Testis (tissue), 3 donors: ENCODE measurements around the gene MRPS7. TPM values are rescaled to one million over a fixed set of nuclear protein-coding genes. Genes with fewer than 3 reads are reported as not detected.
"Not testable (repeated sequence)": the region's sequence is repeated elsewhere in the genome, so short reads cannot be mapped to it uniquely, and the experiment has no call there.

ENCODE experiments used
- DNase-seq: peaks from one replicate; pipeline ENCODE4 v3.0.0-alpha.2; 2019
- H3K27ac ChIP-seq, 2 donors: fragments of 200-600 bp; sonication (generic); one replicate each; pipeline ENCODE4 v1.5.1; 2019
- H3K27me3 ChIP-seq: fragments of 200-600 bp; sonication (generic); one replicate; pipeline ENCODE4 v1.5.1; 2019
- H3K36me3 ChIP-seq: fragments of 200-600 bp; sonication (generic); one replicate; pipeline ENCODE4 v1.5.1; 2017; ENCODE audit warnings: low read depth; ENCODE audit errors: missing control alignments
- H3K4me1 ChIP-seq: fragments of 200-600 bp; sonication (generic); one replicate; pipeline ENCODE4 v1.5.1; 2019
- H3K4me3 ChIP-seq, 2 donors: fragments of 200-600 bp; sonication (generic); one replicate each; pipeline ENCODE4 v1.5.1; 2017 to 2019
- H3K9me3 ChIP-seq: fragments of 200-600 bp; sonication (generic); one replicate; pipeline ENCODE4 v1.5.1; 2017
- POLR2A ChIP-seq: fragments of 450-650 bp; IDR thresholded peaks from one replicate; pipeline ENCODE4 v1.6.1; 2017; ENCODE audit warnings: antibody characterized with exemption, mild to moderate bottlenecking, moderate library complexity
- WGBS, 2 donors: methylation state at CpG; one replicate each; pipeline ENCODE4 v1.1.5; 2018; 5-methylcytosine and 5-hydroxymethylcytosine counted together
- intact Hi-C: fragments of 100-400 bp; cut with DNase I; formaldehyde crosslinking; loops from one replicate; pipeline ENCODE4 v1.15.1; 2023; ENCODE audit warnings: low total_unique reads
- polyA plus RNA-seq: library from polyadenylated mRNA; stranded (reverse); fragments of 350-450 nt; fragmentation: Illumina TruSeq; extraction: RNeasy Lipid Tissue Mini Kit (QIAGEN cat#74804); gene quantifications from one replicate; pipeline ENCODE4 v1.2.3, GENCODE V29; 2014; ENCODE audit warnings: low read depth, low replicate concordance; ENCODE audit not compliant: insufficient read depth
- total RNA-seq, 2 donors: library from RNA; depleted of rRNA; stranded (reverse); fragments of >200 nt; gene quantifications; one replicate each; pipeline ENCODE4 v1.2.3, GENCODE V29; 2016
- TF ChIP-seq, protein P1 (sequence below), 3 experiments: fragments of 450-650 bp in 2 of 3; fragments of 200-600 bp in 1 of 3; sonication (generic) in 1 of 3; IDR thresholded peaks; one replicate each; pipeline ENCODE4 v1.5.1; 2016 to 2019; ENCODE audit warnings: antibody characterized with exemption in 3 of 3, mild to moderate bottlenecking in 2 of 3, moderate library complexity in 1 of 3

The MRPS7 gene
- total and polyA plus RNA-seq, 3 donors from 2014 or later: 53.3 to 83.5 (median 72.9) TPM

DNA sequence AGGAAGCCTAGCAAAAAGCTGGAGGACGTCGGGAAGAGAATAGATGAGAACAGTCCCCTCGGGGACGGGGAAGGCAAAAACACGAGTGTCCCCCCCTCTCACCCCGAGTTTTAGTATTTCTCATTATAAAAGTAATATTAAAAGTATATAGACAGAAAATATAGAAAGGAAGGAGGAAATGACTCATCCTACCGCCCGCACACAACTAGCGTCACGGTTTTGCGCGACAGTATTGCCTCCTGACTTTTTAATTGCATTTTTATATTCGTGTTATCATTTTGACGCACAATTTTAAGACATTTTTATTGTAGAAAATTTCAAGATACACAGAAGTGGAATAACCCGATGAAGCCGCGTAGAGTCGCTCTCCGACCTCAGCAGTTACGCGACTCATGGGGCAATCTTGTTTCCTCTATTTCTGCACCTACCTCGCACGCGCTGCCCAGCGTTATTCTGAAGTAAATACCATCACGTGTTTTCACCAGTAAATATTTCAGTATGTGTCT lies 28.2 kb downstream of the MRPS7 start:
- peak overlapping the region; percentile 79 to 80 for H3K4me3 ChIP-seq
- 2 to 6% methylated on average over 26 of the region's 26 CpGs for WGBS, 2 donors

GRCh38 chr17:75292810-75293448 lies 31.2 kb downstream of the MRPS7 start:
- WGBS, 2 donors: 75 to 87% methylated on average over 16 of the region's 16 CpGs

More for the DNA sequence above, 28.2 kb downstream of the MRPS7 start:
- Histone ChIP-seq H3K27ac (peak overlapping the region; percentile 89 to 96), H3K4me1 (no peaks in the 10 kb centered on the region), H3K9me3 (no peaks in the 10 kb centered on the region), H3K27me3 (no peaks in the 10 kb centered on the region), H3K36me3 (no peaks in the 10 kb centered on the region)
- TF ChIP-seq, protein P1, sequence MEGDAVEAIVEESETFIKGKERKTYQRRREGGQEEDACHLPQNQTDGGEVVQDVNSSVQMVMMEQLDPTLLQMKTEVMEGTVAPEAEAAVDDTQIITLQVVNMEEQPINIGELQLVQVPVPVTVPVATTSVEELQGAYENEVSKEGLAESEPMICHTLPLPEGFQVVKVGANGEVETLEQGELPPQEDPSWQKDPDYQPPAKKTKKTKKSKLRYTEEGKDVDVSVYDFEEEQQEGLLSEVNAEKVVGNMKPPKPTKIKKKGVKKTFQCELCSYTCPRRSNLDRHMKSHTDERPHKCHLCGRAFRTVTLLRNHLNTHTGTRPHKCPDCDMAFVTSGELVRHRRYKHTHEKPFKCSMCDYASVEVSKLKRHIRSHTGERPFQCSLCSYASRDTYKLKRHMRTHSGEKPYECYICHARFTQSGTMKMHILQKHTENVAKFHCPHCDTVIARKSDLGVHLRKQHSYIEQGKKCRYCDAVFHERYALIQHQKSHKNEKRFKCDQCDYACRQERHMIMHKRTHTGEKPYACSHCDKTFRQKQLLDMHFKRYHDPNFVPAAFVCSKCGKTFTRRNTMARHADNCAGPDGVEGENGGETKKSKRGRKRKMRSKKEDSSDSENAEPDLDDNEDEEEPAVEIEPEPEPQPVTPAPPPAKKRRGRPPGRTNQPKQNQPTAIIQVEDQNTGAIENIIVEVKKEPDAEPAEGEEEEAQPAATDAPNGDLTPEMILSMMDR (IDR thresholded peaks at IDR 0.05): no peak
- TF ChIP-seq POLR2A: no peak
- peak; percentile 75 for DNase-seq
- intact Hi-C loops: no loop called here

GRCh38 chr17:75295201-75296158 lies 33.8 kb downstream of the MRPS7 start:
- TF ChIP-seq, protein P1 (IDR thresholded peaks at IDR 0.05): no peak
- TF ChIP-seq POLR2A: no peak
- no peak for DNase-seq
- 64 to 73% methylated on average over 8 of the region's 8 CpGs for WGBS, 2 donors
- H3K27ac ChIP-seq: peak overlapping the region in 1 of 2 donors; percentile 60
- H3K4me1 ChIP-seq: peaks cover 8% of the 10 kb centered on the region
- no peaks in the 10 kb centered on the region for H3K27me3 ChIP-seq
- H3K36me3 ChIP-seq: no peaks in the 10 kb centered on the region
- no peaks in the 10 kb centered on the region for H3K9me3 ChIP-seq
- H3K4me3 ChIP-seq: no peak overlapping the region
- intact Hi-C loops: no loop called here

More at GRCh38 chr17:75292810-75293448, 31.2 kb downstream of the MRPS7 start:
- H3K4me3 ChIP-seq, H3K9me3 ChIP-seq, DNase-seq, H3K27ac ChIP-seq, H3K4me1 ChIP-seq, intact Hi-C loops, H3K36me3 ChIP-seq, H3K27me3 ChIP-seq: not testable (repeated sequence)

DNA sequence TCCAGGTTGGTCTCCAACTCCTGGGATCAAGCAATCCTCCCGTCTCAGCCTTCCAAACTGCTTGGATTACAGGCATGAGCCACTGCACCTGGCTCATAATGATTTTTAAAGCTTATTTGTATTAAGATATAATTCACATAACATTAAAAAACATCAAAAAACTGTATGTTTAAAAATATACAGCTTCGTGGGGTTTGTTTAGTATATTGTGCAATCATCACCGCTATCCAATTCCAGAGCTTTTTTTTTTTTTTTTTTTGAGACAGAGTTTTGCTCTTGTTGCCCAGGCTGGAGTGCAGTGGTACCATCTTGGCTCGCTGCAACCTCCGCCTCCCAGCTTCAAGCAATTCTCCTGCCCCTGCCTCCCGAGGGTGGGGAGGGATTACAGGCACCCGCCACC lies 38.6 kb downstream of the MRPS7 start:
- Histone ChIP-seq H3K4me1 (peaks cover 8% of the 10 kb centered on the region), H3K36me3 (no peaks in the 10 kb centered on the region), H3K27ac (no peak overlapping the region), H3K27me3 (no peaks in the 10 kb centered on the region), H3K9me3 (no peaks in the 10 kb centered on the region), H3K4me3 (no peak overlapping the region)
- TF ChIP-seq, protein P1 (IDR thresholded peaks at IDR 0.05): no peak
- no peak for TF ChIP-seq POLR2A
- 75 to 84% methylated on average over 7 of the region's 7 CpGs for WGBS, 2 donors
- intact Hi-C loops: no loop called here
- DNase-seq: no peak

DNA sequence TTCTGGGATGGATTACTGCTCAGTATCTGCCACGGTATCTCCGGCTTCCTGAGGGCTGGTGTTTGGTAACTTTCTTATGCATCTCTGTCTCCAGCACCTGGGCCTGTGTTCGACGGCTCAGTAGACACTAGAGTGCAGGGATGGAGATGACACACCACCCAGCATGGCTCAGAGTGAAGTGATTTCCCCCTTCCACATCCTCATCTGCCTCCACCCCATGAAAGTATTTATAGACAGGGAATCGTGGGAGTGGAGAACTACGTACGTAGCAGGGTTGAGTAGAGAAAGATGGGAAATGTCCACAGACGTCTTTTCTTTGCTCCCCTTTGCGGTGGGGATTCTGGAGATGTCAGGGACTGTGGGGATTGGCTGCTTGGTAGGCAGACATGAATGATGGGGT lies 39.4 kb downstream of the MRPS7 start:
- no peak for DNase-seq
- intact Hi-C loops: no loop called here
- Histone ChIP-seq H3K4me1 (peaks cover under 1% of the 10 kb centered on the region), H3K4me3 (no peak overlapping the region), H3K9me3 (no peaks in the 10 kb centered on the region), H3K27me3 (no peaks in the 10 kb centered on the region), H3K27ac (no peak overlapping the region), H3K36me3 (no peaks in the 10 kb centered on the region)
- WGBS, 2 donors: 77 to 83% methylated on average over 9 of the region's 9 CpGs
- no peak for TF ChIP-seq POLR2A
- TF ChIP-seq, protein P1 (IDR thresholded peaks at IDR 0.05): no peak
